Measurements from ENCODE around the gene AFTPH.

Gene AFTPH

GRCh38 chr2:64540615-64541014 lies 16.5 kb downstream of the AFTPH start:
- no peak for DNase-seq (ENCODE audit: low read depth in 2 of 2)

GRCh38 chr2:64541547-64541946 lies 17.4 kb downstream of the AFTPH start:
- no peak for DNase-seq (ENCODE audit: low read depth in 2 of 2)

GRCh38 chr2:64542071-64543007 lies 18.2 kb downstream of the AFTPH start:
- no peak for DNase-seq (ENCODE audit: low read depth in 2 of 2)

- DNase-seq (ENCODE audit: low read depth in 2 of 2): no peak
These were observed 19.0 kb downstream of the AFTPH start for GRCh38 chr2:64543008-64543697.

- no peak for DNase-seq (ENCODE audit: low read depth in 2 of 2)
These were observed 24.6 kb downstream of the AFTPH start for GRCh38 chr2:64548761-64549160.

- DNase-seq (ENCODE audit: low read depth in 2 of 2): no peak
These were observed 25.9 kb downstream of the AFTPH start for GRCh38 chr2:64550042-64550441.

- no peak for DNase-seq (ENCODE audit: low read depth in 2 of 2)
These were observed 27.7 kb downstream of the AFTPH start for GRCh38 chr2:64551851-64552250.

- no peak for DNase-seq (ENCODE audit: low read depth in 2 of 2)
These were observed 30.0 kb downstream of the AFTPH start for GRCh38 chr2:64554117-64554516.

GRCh38 chr2:64558445-64559081 lies 34.4 kb downstream of the AFTPH start:
- no peak for DNase-seq (ENCODE audit: low read depth in 2 of 2)

GRCh38 chr2:64562148-64562784 lies 38.1 kb downstream of the AFTPH start:
- DNase-seq (ENCODE audit: low read depth in 2 of 2): no peak

- no peak for DNase-seq (ENCODE audit: low read depth in 2 of 2)
These were observed 39.4 kb downstream of the AFTPH start for GRCh38 chr2:64563436-64563938.

GRCh38 chr2:64565949-64566710 lies 42.0 kb downstream of the AFTPH start:
- no peak for DNase-seq (ENCODE audit: low read depth in 2 of 2)

- DNase-seq (ENCODE audit: low read depth in 2 of 2): no peak
These were observed 43.3 kb downstream of the AFTPH start for GRCh38 chr2:64567473-64567872.

- no peak for DNase-seq (ENCODE audit: low read depth in 2 of 2)
These were observed 44.7 kb downstream of the AFTPH start for GRCh38 chr2:64568836-64569235.

- DNase-seq (ENCODE audit: low read depth in 2 of 2): no peak
These were observed 50.7 kb downstream of the AFTPH start for GRCh38 chr2:64574871-64575270.

GRCh38 chr2:64581018-64581417 lies 56.9 kb downstream of the AFTPH start:
- DNase-seq (ENCODE audit: low read depth in 2 of 2): no peak

GRCh38 chr2:64581777-64582539 lies 57.8 kb downstream of the AFTPH start:
- DNase-seq (ENCODE audit: low read depth in 2 of 2): no peak

GRCh38 chr2:64582774-64583340 lies 58.7 kb downstream of the AFTPH start:
- DNase-seq (ENCODE audit: low read depth in 2 of 2): no peak

- DNase-seq (ENCODE audit: low read depth in 2 of 2): no peak
These were observed 61.9 kb downstream of the AFTPH start for GRCh38 chr2:64586054-64586453.

- no peak for DNase-seq (ENCODE audit: low read depth in 2 of 2)
These were observed 62.9 kb downstream of the AFTPH start for GRCh38 chr2:64586883-64587481.
